Measurements from ENCODE around the gene NOC4L. TPM values are rescaled to one million over a fixed set of nuclear protein-coding genes. Genes with fewer than 3 reads are reported as not detected.
A peak's percentile ranks its signal among the peaks of the same experiment; 100 is the strongest.

The NOC4L gene
- total RNA-seq, 1 donor from 2014 or later, result 17.8 TPM

- Mint-ChIP-seq H3K27ac (ENCODE audit: unreplicated experiment) (no peak overlapping the region), H3K4me1 (ENCODE audit: low read depth, unreplicated experiment) (peaks cover 5% of the 10 kb centered on the region), H3K9me3 (ENCODE audit: unreplicated experiment) (peaks cover 3% of the 10 kb centered on the region), H3K4me3 (ENCODE audit: unreplicated experiment) (no peak overlapping the region), H3K27me3 (ENCODE audit: unreplicated experiment) (peaks cover 2% of the 10 kb centered on the region), H3K36me3 (ENCODE audit: unreplicated experiment) (no peaks in the 10 kb centered on the region)
- peak; percentile 43 for DNase-seq
- no peak for TF ChIP-seq CTCF (IDR thresholded peaks at IDR 0.05; ENCODE audit: partially characterized antibody, unreplicated experiment)
These were observed 17.0 kb downstream of the NOC4L start for GRCh38 chr12:132161036-132161781.

- H3K4me1 Mint-ChIP-seq (ENCODE audit: low read depth, unreplicated experiment), result peaks cover 5% of the 10 kb centered on the region
- no peak for TF ChIP-seq CTCF (IDR thresholded peaks at IDR 0.05; ENCODE audit: partially characterized antibody, unreplicated experiment)
- H3K27me3 Mint-ChIP-seq (ENCODE audit: unreplicated experiment), result peaks cover 2% of the 10 kb centered on the region
- no peak overlapping the region for H3K4me3 Mint-ChIP-seq (ENCODE audit: unreplicated experiment)
- peak; percentile 13 for DNase-seq
- peaks cover 4% of the 10 kb centered on the region for H3K9me3 Mint-ChIP-seq (ENCODE audit: unreplicated experiment)
- H3K27ac Mint-ChIP-seq (ENCODE audit: unreplicated experiment), result no peak overlapping the region
- H3K36me3 Mint-ChIP-seq (ENCODE audit: unreplicated experiment), result no peaks in the 10 kb centered on the region
These were observed 17.7 kb downstream of the NOC4L start for GRCh38 chr12:132161796-132162507.

- Mint-ChIP-seq H3K9me3 (ENCODE audit: unreplicated experiment) (peaks cover 7% of the 10 kb centered on the region), H3K27ac (ENCODE audit: unreplicated experiment) (no peak overlapping the region), H3K36me3 (ENCODE audit: unreplicated experiment) (no peaks in the 10 kb centered on the region), H3K4me1 (ENCODE audit: low read depth, unreplicated experiment) (peaks cover 5% of the 10 kb centered on the region), H3K27me3 (ENCODE audit: unreplicated experiment) (peaks cover 2% of the 10 kb centered on the region), H3K4me3 (ENCODE audit: unreplicated experiment) (no peak overlapping the region)
- TF ChIP-seq CTCF (IDR thresholded peaks at IDR 0.05; ENCODE audit: partially characterized antibody, unreplicated experiment), result no peak
- DNase-seq, result peak; percentile 14
These were observed 18.3 kb downstream of the NOC4L start for GRCh38 chr12:132162508-132163031.

- Mint-ChIP-seq H3K36me3 (ENCODE audit: unreplicated experiment) (no peaks in the 10 kb centered on the region), H3K27ac (ENCODE audit: unreplicated experiment) (no peak overlapping the region), H3K4me1 (ENCODE audit: low read depth, unreplicated experiment) (peaks cover 5% of the 10 kb centered on the region), H3K4me3 (ENCODE audit: unreplicated experiment) (no peak overlapping the region), H3K27me3 (ENCODE audit: unreplicated experiment) (peaks cover 2% of the 10 kb centered on the region), H3K9me3 (ENCODE audit: unreplicated experiment) (peaks cover 7% of the 10 kb centered on the region)
- DNase-seq, result peak; percentile 14
- no peak for TF ChIP-seq CTCF (IDR thresholded peaks at IDR 0.05; ENCODE audit: partially characterized antibody, unreplicated experiment)
These were observed 19.0 kb downstream of the NOC4L start for GRCh38 chr12:132163041-132163910.
